ENCODE measurements around the gene TVP23A.

TVP23A gene

GRCh38 chr16:10760858-10761257 is 57.7 kb downstream of the TVP23A start:
- Mint-ChIP-seq H3K4me1 (no peaks in the 10 kb centered on the region), H3K27me3 (ENCODE audit: low read depth) (no peaks in the 10 kb centered on the region), H3K36me3 (ENCODE audit: low read depth) (peaks cover 73% of the 10 kb centered on the region), H3K4me3 (no peak overlapping the region), H3K27ac (no peak overlapping the region), H3K9me3 (no peaks in the 10 kb centered on the region)
- no peak for TF ChIP-seq CTCF (IDR thresholded peaks at IDR 0.05; ENCODE audit: unreplicated experiment in 3 of 3)

DNA sequence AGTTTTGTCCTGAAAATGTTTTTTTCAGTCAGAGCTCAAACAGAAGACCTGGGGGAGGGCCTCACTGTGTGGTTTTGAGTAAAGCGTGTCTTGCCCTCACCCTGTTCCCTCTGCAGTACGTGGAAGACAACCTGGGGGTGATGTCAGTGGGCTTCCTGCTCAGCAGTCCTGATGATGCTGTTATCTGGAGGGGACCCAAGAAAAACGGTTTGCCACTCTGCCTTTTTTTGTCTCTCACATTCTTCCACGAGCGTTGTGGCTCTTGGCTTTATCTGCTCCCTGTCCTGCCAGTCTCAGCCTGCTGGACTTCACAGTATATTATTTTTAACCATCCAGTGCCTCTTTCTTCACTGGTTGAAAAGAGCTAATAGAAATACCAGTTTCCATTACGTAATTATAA is 62.0 kb downstream of the TVP23A start:
- Mint-ChIP-seq H3K4me1 (no peaks in the 10 kb centered on the region), H3K4me3 (no peak overlapping the region), H3K27ac (no peak overlapping the region), H3K27me3 (ENCODE audit: low read depth) (no peaks in the 10 kb centered on the region), H3K9me3 (no peaks in the 10 kb centered on the region), H3K36me3 (ENCODE audit: low read depth) (peaks cover 72% of the 10 kb centered on the region)
- TF ChIP-seq CTCF (IDR thresholded peaks at IDR 0.05; ENCODE audit: unreplicated experiment in 3 of 3): no peak

DNA sequence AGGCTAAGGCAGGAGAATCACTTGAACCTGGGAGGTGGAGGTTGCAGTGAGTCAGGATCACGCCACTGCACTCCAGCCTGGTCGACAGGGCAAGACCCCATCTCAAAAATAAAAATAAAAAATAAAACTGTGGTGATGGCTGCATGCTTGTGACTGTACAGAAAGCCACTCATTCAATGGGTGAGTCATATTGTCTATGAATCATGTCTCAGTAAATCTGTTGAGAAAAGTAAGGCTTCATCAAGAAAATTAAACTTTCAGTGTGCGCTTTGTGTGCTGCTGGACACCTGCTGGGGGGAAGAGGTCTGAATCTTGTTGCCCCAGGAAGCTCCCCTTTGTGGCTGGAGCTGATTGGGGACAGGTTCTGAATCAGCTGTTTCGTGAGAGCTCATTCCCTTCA is 63.7 kb downstream of the TVP23A start:
- H3K4me1 Mint-ChIP-seq: no peaks in the 10 kb centered on the region
- TF ChIP-seq CTCF (IDR thresholded peaks at IDR 0.05; ENCODE audit: unreplicated experiment in 3 of 3): no peak
- no peak overlapping the region for H3K27ac Mint-ChIP-seq
- no peak overlapping the region for H3K4me3 Mint-ChIP-seq
- H3K36me3 Mint-ChIP-seq (ENCODE audit: low read depth): peaks cover 68% of the 10 kb centered on the region
- no peaks in the 10 kb centered on the region for H3K9me3 Mint-ChIP-seq
- H3K27me3 Mint-ChIP-seq (ENCODE audit: low read depth): no peaks in the 10 kb centered on the region

GRCh38 chr16:10753670-10754069 is 64.9 kb downstream of the TVP23A start:
- no peak for TF ChIP-seq CTCF (IDR thresholded peaks at IDR 0.05; ENCODE audit: unreplicated experiment in 3 of 3)
- no peaks in the 10 kb centered on the region for H3K27me3 Mint-ChIP-seq (ENCODE audit: low read depth)
- no peaks in the 10 kb centered on the region for H3K4me1 Mint-ChIP-seq
- no peak overlapping the region for H3K4me3 Mint-ChIP-seq
- H3K9me3 Mint-ChIP-seq: no peaks in the 10 kb centered on the region
- no peak overlapping the region for H3K27ac Mint-ChIP-seq
- peaks cover 60% of the 10 kb centered on the region for H3K36me3 Mint-ChIP-seq (ENCODE audit: low read depth)

- no peak overlapping the region for H3K4me3 Mint-ChIP-seq
- no peak overlapping the region for H3K27ac Mint-ChIP-seq
- no peak for TF ChIP-seq CTCF (IDR thresholded peaks at IDR 0.05; ENCODE audit: unreplicated experiment in 3 of 3)
- peaks cover 62% of the 10 kb centered on the region for H3K36me3 Mint-ChIP-seq (ENCODE audit: low read depth)
- no peaks in the 10 kb centered on the region for H3K9me3 Mint-ChIP-seq
- H3K4me1 Mint-ChIP-seq: no peaks in the 10 kb centered on the region
- H3K27me3 Mint-ChIP-seq (ENCODE audit: low read depth): no peaks in the 10 kb centered on the region
These were observed 65.6 kb downstream of the TVP23A start for GRCh38 chr16:10752843-10753523.

- H3K27ac Mint-ChIP-seq: no peak overlapping the region
- H3K4me3 Mint-ChIP-seq: no peak overlapping the region
- peaks cover 55% of the 10 kb centered on the region for H3K36me3 Mint-ChIP-seq (ENCODE audit: low read depth)
- no peaks in the 10 kb centered on the region for H3K9me3 Mint-ChIP-seq
- no peaks in the 10 kb centered on the region for H3K27me3 Mint-ChIP-seq (ENCODE audit: low read depth)
- H3K4me1 Mint-ChIP-seq: peaks cover under 1% of the 10 kb centered on the region
- no peak for TF ChIP-seq CTCF (IDR thresholded peaks at IDR 0.05; ENCODE audit: unreplicated experiment in 3 of 3)
These were observed 67.3 kb downstream of the TVP23A start for GRCh38 chr16:10751291-10751697.

Data from nephron (organoid).